MM.1S (cell line): ENCODE measurements around the gene CPVL.

Experiments used
- DNase-seq: peaks from one replicate; pipeline ENCODE4 v3.0.0-alpha.2; 2015
- H2AFZ ChIP-seq: fragments of 300-600 bp; sonication (generic); 2 replicates; pipeline ENCODE4 v1.6.0; 2016; ENCODE audit warnings: antibody characterized with exemption, low read length
- H3F3A ChIP-seq: fragments of 300-600 bp; sonication (generic); 2 replicates; pipeline ENCODE4 v1.6.1; 2016; ENCODE audit warnings: mild to moderate bottlenecking, antibody characterized with exemption, low read length, moderate library complexity, mixed read lengths; ENCODE audit not compliant: insufficient read depth
- H3K27ac ChIP-seq: fragments of 300-600 bp; sonication (generic); 2 replicates; pipeline ENCODE4 v1.5.1; 2016; ENCODE audit warnings: mild to moderate bottlenecking, low read length
- H3K27me3 ChIP-seq: fragments of 300-600 bp; sonication (generic); replicated peaks from 2 replicates; pipeline ENCODE4 v1.6.0; 2016; ENCODE audit warnings: low read length; ENCODE audit not compliant: insufficient read depth
- H3K36me3 ChIP-seq: fragments of 300-600 bp; sonication (generic); replicated peaks from 2 replicates; pipeline ENCODE4 v1.6.1; 2016; ENCODE audit warnings: mild to moderate bottlenecking, low read length, mixed read lengths; ENCODE audit not compliant: insufficient read depth
- H3K4me1 ChIP-seq: fragments of 300-600 bp; sonication (generic); 2 replicates; pipeline ENCODE4 v1.6.1; 2016; ENCODE audit warnings: low read length, mixed read lengths
- H3K4me2 ChIP-seq: fragments of 300-600 bp; sonication (generic); 2 replicates; pipeline ENCODE4 v1.6.0; 2016; ENCODE audit warnings: low read depth, low read length
- H3K4me3 ChIP-seq: fragments of 300-600 bp; sonication (generic); 2 replicates; pipeline ENCODE4 v1.5.1; 2016; ENCODE audit warnings: low read length, mixed read lengths
- H3K79me2 ChIP-seq: fragments of 300-600 bp; sonication (generic); 2 replicates; pipeline ENCODE4 v1.6.1; 2016; ENCODE audit warnings: mixed run types, low read length, mixed read lengths
- H3K9ac ChIP-seq: fragments of 300-600 bp; sonication (generic); 2 replicates; pipeline ENCODE4 v1.6.1; 2016; ENCODE audit warnings: low read length, mixed read lengths
- H3K9me2 ChIP-seq: fragments of 300-600 bp; sonication (generic); replicated peaks from 2 replicates; pipeline ENCODE4 v1.6.1; 2016; ENCODE audit warnings: mild to moderate bottlenecking, low read length, mixed read lengths; ENCODE audit not compliant: insufficient read depth
- H3K9me3 ChIP-seq: fragments of 300-600 bp; sonication (generic); replicated peaks from 2 replicates; pipeline ENCODE4 v1.6.1; 2016; ENCODE audit warnings: mild to moderate bottlenecking, low read length, mixed read lengths; ENCODE audit not compliant: insufficient read depth
- H4K20me1 ChIP-seq: fragments of 300-600 bp; sonication (generic); 2 replicates; pipeline ENCODE4 v1.6.1; 2016; ENCODE audit warnings: mild to moderate bottlenecking, low read length, moderate library complexity, mixed read lengths; ENCODE audit not compliant: insufficient read depth
- CTCF ChIP-seq: fragments of 300-600 bp; sonication (generic); IDR thresholded peaks from 2 replicates; pipeline ENCODE4 v1.5.1; 2016; ENCODE audit warnings: antibody characterized with exemption, low read length, mixed read lengths
- EZH2 ChIP-seq: fragments of 300-600 bp; sonication (generic); optimal IDR thresholded peaks from 2 replicates; pipeline ENCODE3; 2017; ENCODE audit warnings: low read depth, mild to moderate bottlenecking, antibody characterized with exemption, low read length, mixed read lengths
- EZH2phosphoT487 ChIP-seq: fragments of 300-600 bp; sonication (generic); IDR thresholded peaks from 2 replicates; pipeline ENCODE4 v1.6.1; 2018; ENCODE audit warnings: antibody characterized with exemption, low read length

Gene CPVL

GRCh38 chr7:28992798-28993197 is 153.5 kb downstream of the CPVL start:
- DNase-seq: no peak
- no peak overlapping the region for H3K9ac ChIP-seq
- no peak overlapping the region for H3K27ac ChIP-seq
- no peak overlapping the region for H3K4me2 ChIP-seq
- no peaks in the 10 kb centered on the region for H3K9me3 ChIP-seq
- H3K4me3 ChIP-seq: no peak overlapping the region
- H3K36me3 ChIP-seq: no peaks in the 10 kb centered on the region
- no peak for TF ChIP-seq CTCF
- no peak for TF ChIP-seq EZH2
- TF ChIP-seq EZH2phosphoT487: no peak
- no peaks in the 10 kb centered on the region for H4K20me1 ChIP-seq
- H2AFZ ChIP-seq: no peak overlapping the region
- no peaks in the 10 kb centered on the region for H3F3A ChIP-seq
- no peaks in the 10 kb centered on the region for H3K9me2 ChIP-seq
- H3K4me1 ChIP-seq: no peaks in the 10 kb centered on the region
- H3K27me3 ChIP-seq: no peaks in the 10 kb centered on the region
- H3K79me2 ChIP-seq: no peaks in the 10 kb centered on the region

DNA sequence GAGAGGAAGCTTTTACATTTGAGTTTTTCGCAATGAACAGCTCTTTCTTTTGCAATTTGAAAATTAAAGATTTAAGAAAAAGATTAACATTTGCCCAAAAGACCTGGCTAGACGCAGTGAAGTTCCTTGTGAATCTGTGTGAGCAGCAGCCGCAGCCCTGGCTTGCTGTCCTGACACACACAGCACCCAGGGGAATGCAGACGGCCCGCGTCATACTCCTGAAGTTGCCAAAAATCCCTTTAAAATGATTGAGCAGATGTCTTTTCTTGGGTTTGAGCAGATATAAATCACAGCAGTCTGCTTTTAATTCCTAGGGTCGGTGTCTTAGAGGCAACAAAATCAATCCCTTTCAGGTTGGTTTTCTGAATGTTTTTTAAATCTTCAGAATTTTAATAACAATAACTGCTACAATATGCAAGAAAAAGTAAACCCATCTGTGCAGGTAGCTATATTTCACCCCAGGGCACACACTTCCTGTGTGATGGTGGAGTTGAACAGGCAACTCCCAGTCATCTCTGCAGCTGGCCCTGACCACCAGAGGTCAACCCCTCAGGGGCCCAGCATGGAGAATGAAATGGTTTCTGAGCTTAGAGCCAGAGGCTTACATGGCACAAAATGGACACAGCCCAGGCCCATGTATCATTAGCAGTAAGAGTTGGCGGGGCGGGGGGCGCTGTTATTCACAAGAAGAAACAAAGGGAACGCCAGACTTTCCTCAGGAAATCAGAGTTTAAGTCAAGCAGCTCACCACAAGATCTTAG is 156.0 kb downstream of the CPVL start:
- no peaks in the 10 kb centered on the region for H3F3A ChIP-seq
- H3K9ac ChIP-seq: no peak overlapping the region
- no peaks in the 10 kb centered on the region for H3K9me2 ChIP-seq
- H4K20me1 ChIP-seq: no peaks in the 10 kb centered on the region
- no peak overlapping the region for H3K27ac ChIP-seq
- H2AFZ ChIP-seq: no peak overlapping the region
- H3K4me2 ChIP-seq: no peak overlapping the region
- no peak overlapping the region for H3K4me3 ChIP-seq
- no peak for DNase-seq
- H3K36me3 ChIP-seq: no peaks in the 10 kb centered on the region
- no peaks in the 10 kb centered on the region for H3K9me3 ChIP-seq
- TF ChIP-seq CTCF (no peak), EZH2 (no peak), EZH2phosphoT487 (no peak)
- no peaks in the 10 kb centered on the region for H3K4me1 ChIP-seq
- no peaks in the 10 kb centered on the region for H3K27me3 ChIP-seq
- H3K79me2 ChIP-seq: no peaks in the 10 kb centered on the region

- Histone ChIP-seq H3F3A (no peaks in the 10 kb centered on the region), H3K4me3 (no peak overlapping the region), H3K4me2 (no peak overlapping the region), H3K36me3 (no peaks in the 10 kb centered on the region), H3K27me3 (no peaks in the 10 kb centered on the region), H3K4me1 (no peaks in the 10 kb centered on the region), H3K9me2 (no peaks in the 10 kb centered on the region), H4K20me1 (no peaks in the 10 kb centered on the region), H3K27ac (no peak overlapping the region), H3K9me3 (no peaks in the 10 kb centered on the region), H3K79me2 (no peaks in the 10 kb centered on the region), H3K9ac (no peak overlapping the region), H2AFZ (no peak overlapping the region)
- no peak for DNase-seq
- TF ChIP-seq EZH2phosphoT487 (no peak), CTCF (no peak), EZH2 (no peak)
These were observed 156.9 kb downstream of the CPVL start for GRCh38 chr7:28989211-28989980.
